GM10266 (cell line): ENCODE results near the gene RAB11A.
A peak's percentile ranks its signal among the peaks of the same experiment; 100 is the strongest.

Source experiments
- DNase-seq: peaks from one replicate; pipeline ENCODE4 v3.0.0; 2012; ENCODE audit errors: extremely low spot score
- TF ChIP-seq, protein P1 (sequence below): IDR thresholded peaks from 2 replicates; pipeline ENCODE4 v1.5.1; 2012; ENCODE audit warnings: mild to moderate bottlenecking, low read depth; ENCODE audit not compliant: control insufficient read depth, insufficient read depth; ENCODE audit errors: missing control alignments

The RAB11A gene

DNA sequence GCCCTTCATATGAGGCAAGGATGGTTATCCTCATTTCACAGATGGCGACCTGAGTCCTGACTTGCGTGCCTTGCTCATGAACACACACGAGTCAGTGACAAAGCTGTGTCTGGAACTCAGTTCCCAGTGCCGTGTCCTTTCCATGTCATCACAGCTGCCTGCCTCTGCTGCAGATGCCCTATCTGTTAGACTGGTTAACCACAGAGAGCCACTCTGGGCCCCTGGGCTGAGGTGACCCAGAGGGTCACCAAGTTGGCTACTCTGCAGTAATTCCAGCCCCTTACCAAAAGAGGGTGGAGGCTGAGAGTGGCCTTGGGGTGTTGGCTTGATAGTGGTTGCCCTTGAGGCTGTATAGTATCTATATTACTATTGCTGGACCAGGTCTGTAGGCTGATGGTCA is 41.0 kb downstream of the RAB11A start:
- DNase-seq: no peak
- TF ChIP-seq, protein P1, sequence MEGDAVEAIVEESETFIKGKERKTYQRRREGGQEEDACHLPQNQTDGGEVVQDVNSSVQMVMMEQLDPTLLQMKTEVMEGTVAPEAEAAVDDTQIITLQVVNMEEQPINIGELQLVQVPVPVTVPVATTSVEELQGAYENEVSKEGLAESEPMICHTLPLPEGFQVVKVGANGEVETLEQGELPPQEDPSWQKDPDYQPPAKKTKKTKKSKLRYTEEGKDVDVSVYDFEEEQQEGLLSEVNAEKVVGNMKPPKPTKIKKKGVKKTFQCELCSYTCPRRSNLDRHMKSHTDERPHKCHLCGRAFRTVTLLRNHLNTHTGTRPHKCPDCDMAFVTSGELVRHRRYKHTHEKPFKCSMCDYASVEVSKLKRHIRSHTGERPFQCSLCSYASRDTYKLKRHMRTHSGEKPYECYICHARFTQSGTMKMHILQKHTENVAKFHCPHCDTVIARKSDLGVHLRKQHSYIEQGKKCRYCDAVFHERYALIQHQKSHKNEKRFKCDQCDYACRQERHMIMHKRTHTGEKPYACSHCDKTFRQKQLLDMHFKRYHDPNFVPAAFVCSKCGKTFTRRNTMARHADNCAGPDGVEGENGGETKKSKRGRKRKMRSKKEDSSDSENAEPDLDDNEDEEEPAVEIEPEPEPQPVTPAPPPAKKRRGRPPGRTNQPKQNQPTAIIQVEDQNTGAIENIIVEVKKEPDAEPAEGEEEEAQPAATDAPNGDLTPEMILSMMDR: no peak

DNA sequence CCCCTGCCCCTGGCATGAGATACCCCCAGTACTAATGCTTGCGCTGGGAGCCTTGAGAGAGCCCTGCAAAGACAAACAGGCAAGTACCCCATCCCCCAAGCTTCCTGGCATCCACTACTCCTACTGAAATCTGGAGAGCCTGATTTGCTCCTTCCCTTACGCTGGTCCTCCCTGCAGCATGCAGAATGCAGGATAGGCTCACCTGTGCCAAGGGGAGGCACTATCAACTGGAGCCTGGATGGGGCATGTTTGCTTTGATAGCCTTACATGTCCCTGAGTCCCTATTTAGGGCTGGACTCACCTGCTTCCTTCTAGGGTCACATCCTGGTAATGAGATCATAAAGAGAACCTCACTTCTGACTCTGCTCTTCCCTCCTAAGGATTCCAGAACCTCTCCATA is 42.9 kb downstream of the RAB11A start:
- peak; percentile 2 for DNase-seq
- TF ChIP-seq, protein P1: no peak

DNA sequence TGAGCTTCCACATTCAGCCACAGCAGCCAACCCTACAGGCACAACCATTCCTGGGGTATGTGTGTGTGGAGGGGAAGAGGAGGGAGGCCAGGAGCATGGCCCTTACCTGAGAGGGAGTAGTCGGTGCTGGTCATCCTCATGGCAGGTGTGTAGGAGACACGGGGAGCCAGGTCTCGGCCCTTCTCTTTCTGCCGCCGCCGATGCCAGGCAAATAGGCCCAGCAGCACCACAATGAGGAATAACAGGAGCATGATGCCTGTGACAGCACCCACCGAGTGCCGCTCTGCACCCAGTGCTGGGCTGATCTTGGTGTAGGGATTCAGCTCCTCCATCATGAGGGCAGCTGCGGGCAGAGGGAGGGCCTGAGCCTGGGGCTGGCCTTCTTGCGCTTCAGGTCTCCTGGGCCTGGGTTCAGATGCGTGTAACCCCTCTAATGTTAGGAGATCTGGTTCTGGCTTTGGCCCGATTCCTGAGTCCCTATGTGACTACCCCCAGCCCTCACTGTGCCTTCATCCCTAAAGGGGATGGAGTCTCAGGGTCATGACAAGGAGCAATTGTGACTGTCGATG is 44.4 kb downstream of the RAB11A start:
- DNase-seq: no peak
- TF ChIP-seq, protein P1: no peak

DNA sequence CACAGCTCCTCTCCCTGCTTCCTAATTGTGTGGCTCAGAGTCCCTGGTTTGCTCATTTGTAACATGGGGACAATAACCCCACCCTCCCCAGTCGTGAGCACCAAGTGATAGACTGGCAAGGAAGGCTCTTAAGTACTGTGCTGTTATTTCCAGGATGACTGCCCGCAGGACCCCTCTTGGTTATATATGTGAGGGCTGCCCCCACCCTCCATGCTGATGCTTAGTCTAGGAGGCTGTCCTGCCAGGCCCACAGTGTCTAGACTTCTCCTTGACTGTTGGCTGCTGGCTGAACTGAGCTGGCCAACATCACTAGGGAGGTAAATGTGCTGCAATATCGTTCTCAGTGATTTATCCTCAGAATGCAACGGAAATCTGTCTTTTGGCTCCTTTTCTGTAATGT is 45.1 kb downstream of the RAB11A start:
- TF ChIP-seq, protein P1: no peak
- no peak for DNase-seq

DNA sequence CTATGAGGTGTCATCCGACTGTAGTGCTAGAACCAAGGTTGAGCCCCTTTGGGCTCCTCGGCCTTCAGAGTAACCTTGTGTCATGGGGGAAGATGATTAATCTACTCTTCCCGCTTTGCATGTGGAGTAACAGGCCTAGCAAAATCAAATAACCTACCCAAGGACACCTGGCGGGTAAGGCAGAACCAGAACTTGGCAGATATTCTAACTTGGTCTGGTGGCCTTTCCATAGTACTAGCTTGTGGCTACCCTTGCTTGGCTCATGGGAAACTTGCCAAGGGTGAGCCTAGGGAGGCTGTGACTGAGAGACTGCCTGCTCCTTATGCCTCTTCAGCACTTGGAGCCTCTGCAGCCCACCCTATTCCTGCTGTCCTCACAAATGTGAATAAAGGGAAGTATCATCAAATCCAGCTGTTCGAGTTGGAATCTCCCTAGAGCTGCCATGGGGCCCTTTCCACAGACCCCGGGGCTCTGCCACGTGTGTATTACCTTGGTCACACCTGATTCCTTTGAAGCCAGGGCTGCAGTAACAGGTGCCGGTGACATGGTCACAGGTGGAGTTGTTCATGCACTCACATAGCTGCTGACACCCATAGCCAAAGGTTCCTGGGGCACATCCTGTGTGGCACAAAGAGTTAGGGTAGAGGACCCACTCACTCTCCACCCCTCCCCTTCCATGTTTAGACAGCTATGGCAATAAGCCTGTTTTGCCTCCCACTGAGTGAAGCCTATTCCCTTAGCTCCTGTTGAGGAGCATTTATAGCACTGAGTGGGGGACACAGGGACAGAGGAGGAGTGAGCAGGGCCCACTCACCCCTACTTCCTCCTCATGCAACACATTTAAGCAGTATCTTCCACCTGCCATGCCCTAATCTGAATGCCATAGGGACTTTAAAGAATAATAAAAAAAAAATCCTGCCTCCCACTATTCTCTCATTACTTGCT is 46.0 kb downstream of the RAB11A start:
- TF ChIP-seq, protein P1: no peak
- DNase-seq: no peak

DNA sequence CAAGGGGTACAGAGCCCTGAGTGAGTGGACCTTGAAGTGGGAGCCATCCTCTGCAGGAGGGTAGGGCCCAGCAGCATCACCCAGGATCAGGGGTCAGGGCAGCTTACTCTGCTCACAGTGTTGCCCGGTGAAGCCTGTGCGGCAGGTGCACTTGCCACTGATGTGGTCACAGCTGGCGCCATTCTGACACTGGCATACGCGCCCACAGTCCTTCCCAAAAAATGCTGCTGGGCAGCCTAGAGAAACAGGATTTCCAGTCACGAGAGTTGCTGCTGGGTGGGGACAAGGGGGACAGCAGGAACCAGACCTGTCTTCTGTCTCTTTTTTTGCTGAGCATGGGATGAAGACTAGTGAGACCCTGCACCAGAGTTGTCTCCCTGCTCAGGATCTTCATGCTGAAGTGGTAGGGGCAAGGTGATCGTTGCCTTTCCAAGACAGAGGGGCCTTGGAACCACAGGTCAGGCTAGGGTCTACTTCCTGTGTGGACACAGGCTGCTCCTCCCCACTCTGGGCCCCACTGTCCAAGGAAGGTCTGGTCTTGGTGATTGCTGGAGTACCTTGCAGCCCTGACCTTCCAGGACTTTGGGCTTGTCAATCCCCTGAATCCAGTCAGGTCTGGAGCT is 46.9 kb downstream of the RAB11A start:
- TF ChIP-seq, protein P1: no peak
- no peak for DNase-seq
